KMS-11 (cell line): ENCODE results near the gene SWT1.

ENCODE experiments used
- H2AFZ ChIP-seq: fragments of 200-600 bp; sonication (generic); 2 replicates; pipeline ENCODE4 v1.6.1; 2016; ENCODE audit warnings: antibody characterized with exemption, mixed run types, low read depth
- H3K27ac ChIP-seq: fragments of 200-600 bp; sonication (generic); 2 replicates; pipeline ENCODE4 v1.6.1; 2016; ENCODE audit warnings: mild to moderate bottlenecking, mixed run types
- H3K27me3 ChIP-seq: fragments of 200-600 bp; sonication (generic); 2 replicates; pipeline ENCODE4 v1.6.1; 2017; ENCODE audit warnings: mild to moderate bottlenecking, low read depth, mixed run types, moderate library complexity; ENCODE audit not compliant: insufficient read depth
- H3K36me3 ChIP-seq: fragments of 200-600 bp; sonication (generic); 2 replicates; pipeline ENCODE4 v1.6.1; 2017; ENCODE audit warnings: mild to moderate bottlenecking, mixed run types; ENCODE audit not compliant: insufficient read depth
- H3K4me1 ChIP-seq: fragments of 200-600 bp; sonication (generic); 2 replicates; pipeline ENCODE4 v1.6.1; 2016; ENCODE audit warnings: mild to moderate bottlenecking, low read depth, mixed run types; ENCODE audit not compliant: poor library complexity, severe bottlenecking
- H3K4me2 ChIP-seq: fragments of 200-600 bp; sonication (generic); 2 replicates; pipeline ENCODE4 v1.7.0; 2016; ENCODE audit warnings: mild to moderate bottlenecking, mixed run types
- H3K4me3 ChIP-seq: fragments of 200-600 bp; sonication (generic); IDR thresholded peaks from 2 replicates; pipeline ENCODE4 v1.6.1; 2017; ENCODE audit warnings: low read depth, low read length, mixed read lengths; ENCODE audit not compliant: insufficient read depth
- H3K79me2 ChIP-seq: fragments of 200-600 bp; sonication (generic); 2 replicates; pipeline ENCODE4 v1.6.1; 2016; ENCODE audit warnings: low read depth, mixed run types; ENCODE audit not compliant: insufficient read depth
- H3K9ac ChIP-seq: fragments of 200-600 bp; sonication (generic); 2 replicates; pipeline ENCODE4 v1.6.1; 2016; ENCODE audit warnings: mild to moderate bottlenecking, mixed run types
- H4K20me1 ChIP-seq: fragments of 200-600 bp; sonication (generic); 2 replicates; pipeline ENCODE4 v1.6.1; 2016; ENCODE audit warnings: mild to moderate bottlenecking, mixed run types; ENCODE audit not compliant: insufficient read depth
- CTCF ChIP-seq: fragments of 200-600 bp; sonication (generic); conservative IDR thresholded peaks from 2 replicates; pipeline ENCODE4 v1.6.1; 2017; ENCODE audit warnings: low read depth, mild to moderate bottlenecking, antibody characterized with exemption, low read length, moderate library complexity, mixed read lengths

SWT1 gene

GRCh38 chr1:185293967-185294542 lies 137.1 kb downstream of the SWT1 start:
- H3K27me3 ChIP-seq = no peaks in the 10 kb centered on the region
- H3K79me2 ChIP-seq = no peaks in the 10 kb centered on the region
- H2AFZ ChIP-seq = no peak overlapping the region
- H3K27ac ChIP-seq = no peak overlapping the region
- H3K4me2 ChIP-seq = no peak overlapping the region
- no peak overlapping the region for H3K4me3 ChIP-seq
- peaks cover 7% of the 10 kb centered on the region for H3K4me1 ChIP-seq
- no peak overlapping the region for H3K9ac ChIP-seq
- no peak for TF ChIP-seq CTCF
- H4K20me1 ChIP-seq = no peaks in the 10 kb centered on the region
- peaks cover 7% of the 10 kb centered on the region; the same call in 1 of the 2 replicates for H3K36me3 ChIP-seq

GRCh38 chr1:185295091-185295490 lies 138.1 kb downstream of the SWT1 start:
- Histone ChIP-seq H4K20me1 (no peaks in the 10 kb centered on the region), H3K27ac (no peak overlapping the region), H3K36me3 (peaks cover 14% of the 10 kb centered on the region; the same call in 1 of the 2 replicates), H3K4me3 (no peak overlapping the region), H3K4me1 (no peaks in the 10 kb centered on the region), H2AFZ (no peak overlapping the region), H3K79me2 (no peaks in the 10 kb centered on the region), H3K9ac (no peak overlapping the region), H3K27me3 (no peaks in the 10 kb centered on the region), H3K4me2 (no peak overlapping the region)
- no peak for TF ChIP-seq CTCF

GRCh38 chr1:185297982-185298381 lies 141.0 kb downstream of the SWT1 start:
- Histone ChIP-seq H3K4me3 (no peak overlapping the region), H3K36me3 (peaks cover 29% of the 10 kb centered on the region; the same call in 1 of the 2 replicates), H3K27ac (no peak overlapping the region), H3K4me2 (no peak overlapping the region), H2AFZ (no peak overlapping the region), H3K79me2 (no peaks in the 10 kb centered on the region), H4K20me1 (no peaks in the 10 kb centered on the region), H3K4me1 (no peaks in the 10 kb centered on the region), H3K27me3 (no peaks in the 10 kb centered on the region), H3K9ac (no peak overlapping the region)
- no peak for TF ChIP-seq CTCF

GRCh38 chr1:185300152-185300551 lies 143.2 kb downstream of the SWT1 start:
- Histone ChIP-seq H3K27ac (no peak overlapping the region), H4K20me1 (no peaks in the 10 kb centered on the region), H3K9ac (no peak overlapping the region), H2AFZ (no peak overlapping the region), H3K4me3 (no peak overlapping the region), H3K27me3 (no peaks in the 10 kb centered on the region), H3K36me3 (peaks cover 30% of the 10 kb centered on the region; the same call in 1 of the 2 replicates), H3K4me1 (no peaks in the 10 kb centered on the region), H3K79me2 (no peaks in the 10 kb centered on the region), H3K4me2 (no peak overlapping the region)
- no peak for TF ChIP-seq CTCF
